K562 (cell line): ENCODE results near the gene NDUFV2. TPM values are rescaled to one million over a fixed set of nuclear protein-coding genes. Genes with fewer than 3 reads are reported as not detected.

ENCODE experiments used
- CAMTA2 ChIP-seq: fragments of 250-450 bp; sonication (Bioruptor Pico); conservative IDR thresholded peaks from 2 replicates; pipeline ENCODE4 v1.5.1; 2022
- CBX1 ChIP-seq: sonication (generic); IDR thresholded peaks from 2 replicates; pipeline ENCODE4 v1.6.1; 2016; ENCODE audit warnings: antibody characterized with exemption, low read depth, mild to moderate bottlenecking
- CREB3L1 ChIP-seq: fragments of 450-650 bp; IDR thresholded peaks from 2 replicates; pipeline ENCODE4 v1.6.1; 2014; ENCODE audit warnings: low read depth, mild to moderate bottlenecking, moderate library complexity, borderline replicate concordance
- DPF2 ChIP-seq: fragments of 450-650 bp; IDR thresholded peaks from 2 replicates; pipeline ENCODE4 v1.6.1; 2016
- ESRRA ChIP-seq: fragments of 450-650 bp; IDR thresholded peaks from 2 replicates; pipeline ENCODE4 v1.6.1; 2014; ENCODE audit warnings: low read depth, mild to moderate bottlenecking, moderate library complexity, borderline replicate concordance
- ETS2 ChIP-seq: IDR thresholded peaks from 2 replicates; pipeline ENCODE4 v1.6.1; 2016; ENCODE audit warnings: borderline replicate concordance, missing genetic modification characterization, mild to moderate bottlenecking, moderate library complexity, missing compliant biosample characterization; ENCODE audit not compliant: poor library complexity, severe bottlenecking
- ETV5 ChIP-seq: sonication (generic); formaldehyde crosslinking; IDR thresholded peaks from 2 replicates; pipeline ENCODE4 v1.4.0; 2020; ENCODE audit warnings: low read depth, mild to moderate bottlenecking, missing genetic modification reagents
- EZH2 ChIP-seq: IDR thresholded peaks from 2 replicates; pipeline ENCODE4 v1.6.1; 2012; ENCODE audit warnings: low read depth, mild to moderate bottlenecking, inconsistent platforms, low read length, borderline replicate concordance
- HDAC2 ChIP-seq: fragments of 450-650 bp; IDR thresholded peaks from 2 replicates; pipeline ENCODE4 v1.6.1; 2016; ENCODE audit warnings: mild to moderate bottlenecking
- KAT7 ChIP-seq: sonication (generic); formaldehyde crosslinking; IDR thresholded peaks from 2 replicates; pipeline ENCODE4 v1.8.0; 2022; ENCODE audit warnings: missing genetic modification reagents, mild to moderate bottlenecking, borderline replicate concordance
- NFRKB ChIP-seq: fragments of 450-650 bp; IDR thresholded peaks from 2 replicates; pipeline ENCODE4 v1.6.1; 2016; ENCODE audit warnings: low read depth
- OTX1 ChIP-seq: fragments of 450-650 bp; formaldehyde crosslinking; IDR thresholded peaks from 2 replicates; pipeline ENCODE4 v1.4.0; 2022; ENCODE audit warnings: mild to moderate bottlenecking
- PRDM10 ChIP-seq: fragments of 450-650 bp; IDR thresholded peaks from 2 replicates; pipeline ENCODE4 v1.6.1; 2018; ENCODE audit not compliant: partially characterized antibody
- RFX1 ChIP-seq: fragments of 450-650 bp; IDR thresholded peaks from 2 replicates; pipeline ENCODE4 v1.6.1; 2016; ENCODE audit warnings: mild to moderate bottlenecking, moderate library complexity
- RFX7 ChIP-seq: fragments of 250-450 bp; sonication (Bioruptor Pico); IDR thresholded peaks from 2 replicates; pipeline ENCODE4 v1.5.1; 2021; ENCODE audit warnings: mild to moderate bottlenecking
- SAP30 ChIP-seq: fragments of 200-600 bp; sonication (generic); IDR thresholded peaks from 2 replicates; pipeline ENCODE4 v1.6.1; 2012; ENCODE audit warnings: borderline replicate concordance, low read depth, mild to moderate bottlenecking, moderate library complexity, low read length, control low read depth, inconsistent platforms; ENCODE audit not compliant: insufficient read depth, poor library complexity, severe bottlenecking
- SUPT5H ChIP-seq: fragments of 450-650 bp; IDR thresholded peaks from 2 replicates; pipeline ENCODE4 v1.6.1; 2016
- TCF7 ChIP-seq: sonication (generic); IDR thresholded peaks from 2 replicates; pipeline ENCODE4 v1.6.1; 2016; ENCODE audit warnings: antibody characterized with exemption, borderline replicate concordance
- U2AF1 ChIP-seq: fragments of 200-400 bp; formaldehyde crosslinking; optimal IDR thresholded peaks from 2 replicates; pipeline ENCODE3; 2017; ENCODE audit warnings: mild to moderate bottlenecking, low read depth, low read length, moderate library complexity
- ZBTB34 ChIP-seq: fragments of 250-450 bp; sonication (Bioruptor Pico); IDR thresholded peaks from 2 replicates; pipeline ENCODE4 v1.8.0; 2021; ENCODE audit warnings: mild to moderate bottlenecking, moderate library complexity
- ZFP30 ChIP-seq: fragments of 250-450 bp; sonication (Bioruptor Pico); IDR thresholded peaks from 2 replicates; pipeline ENCODE4 v1.8.0; 2022; ENCODE audit warnings: moderate library complexity, mild to moderate bottlenecking, inconsistent platforms, borderline replicate concordance
- ZNF589 ChIP-seq: fragments of 200-800 bp; sonication (Bioruptor generic); IDR thresholded peaks from 2 replicates; pipeline ENCODE4 v1.6.1; 2016; ENCODE audit warnings: low read depth, missing genetic modification characterization, missing compliant biosample characterization
- polyA plus RNA-seq, 8 experiments: library from polyadenylated mRNA; depleted of rRNA in 4 of 8; stranded (reverse) in 5 of 8; unstranded in 3 of 8; fragments of >200 nt; fragmentation: Nextera tagmentation in 2 of 8; fragmentation: Illumina TruSeq in 1 of 8; extraction: Ambion mirVana in 2 of 8; extraction: Trizol in 1 of 8; gene quantifications; 2 replicates each; pipeline versions ENCODE4 v1.2.1 to v1.2.3, GENCODE V29; 2011 to 2014; ENCODE audit warnings: inconsistent platforms in 1 of 8, missing spikeins in 1 of 8
- total RNA-seq, 7 experiments: library from RNA; depleted of rRNA in 6 of 7; stranded (reverse); fragments of >200 nt in 6 of 7; fragmentation: Illumina TruSeq in 2 of 7; extraction: Trizol in 2 of 7; gene quantifications; 2 replicates each; pipeline versions ENCODE4 v1.2.1 to v1.2.3, GENCODE V29; 2011 to 2021; ENCODE audit warnings: low replicate concordance in 1 of 7

Gene NDUFV2
- total and polyA plus RNA-seq, 9 of the 15 experiments (the other 6 are each of a cell fraction or from before 2014, with no cell fraction given): 213 to 550 (median 384) TPM

- TF ChIP-seq CREB3L1 (0 out of 2 replicates have a peak, but pooled peaks have one; percentile 15), ETV5 (CRISPR knock-in tag) (peak; percentile 97), NFRKB (peak; percentile 28; the same call in 1 of the 2 replicates), KAT7 (CRISPR knock-in tag) (peak; percentile 97), SUPT5H (peak; percentile 73), CBX1 (peak; percentile 69; the same call in 1 of the 2 replicates), ESRRA (peak; percentile 60; the same call in 1 of the 2 replicates), RFX1 (no peak), ETS2 (tag) (peak; percentile 95), OTX1 (peak; percentile 48; the same call in 1 of the 2 replicates), RFX7 (CRISPR knock-in tag) (no peak), DPF2 (peak; percentile 52; the same call in 1 of the 2 replicates), ZBTB34 (no peak), EZH2 (no peak), PRDM10 (peak; percentile 99), ZNF589 (CRISPR knock-in tag) (peak; percentile 82), CAMTA2 (CRISPR knock-in tag) (0 out of 2 replicates have a peak, but pooled peaks have one; percentile 1), U2AF1 (no peak), ZFP30 (CRISPR knock-in tag) (no peak), HDAC2 (no peak; the same call in 1 of the 2 replicates), SAP30 (no peak), TCF7 (peak; percentile 83; the same call in 1 of the 2 replicates)
Observed at GRCh38 chr18:9136315-9137155, 34.0 kb downstream of the NDUFV2 start, which contains the start of gene ANKRD12 (continued).
